OCI-LY1 (cell line): ENCODE results near the gene ST6GAL2.

ENCODE experiments used
- EZH2 ChIP-seq: fragments of 200-600 bp; sonication (generic), shearing (Covaris generic); IDR thresholded peaks from 2 replicates; pipeline ENCODE4 v1.8.0; 2017; ENCODE audit warnings: borderline replicate concordance, mixed run types, mild to moderate bottlenecking, antibody characterized with exemption, low read length, moderate library complexity, mixed read lengths
- TF ChIP-seq, protein P1 (sequence below): fragments of 200-600 bp; sonication (generic), shearing (Covaris generic); IDR thresholded peaks from 2 replicates; pipeline ENCODE4 v1.5.1; 2017; ENCODE audit warnings: mild to moderate bottlenecking, antibody characterized with exemption, low read length, moderate library complexity, mixed read lengths

GRCh38 chr2:106866641-106867040, 19.3 kb downstream of the ST6GAL2 start:
- TF ChIP-seq EZH2, result no peak
- TF ChIP-seq, protein P1, sequence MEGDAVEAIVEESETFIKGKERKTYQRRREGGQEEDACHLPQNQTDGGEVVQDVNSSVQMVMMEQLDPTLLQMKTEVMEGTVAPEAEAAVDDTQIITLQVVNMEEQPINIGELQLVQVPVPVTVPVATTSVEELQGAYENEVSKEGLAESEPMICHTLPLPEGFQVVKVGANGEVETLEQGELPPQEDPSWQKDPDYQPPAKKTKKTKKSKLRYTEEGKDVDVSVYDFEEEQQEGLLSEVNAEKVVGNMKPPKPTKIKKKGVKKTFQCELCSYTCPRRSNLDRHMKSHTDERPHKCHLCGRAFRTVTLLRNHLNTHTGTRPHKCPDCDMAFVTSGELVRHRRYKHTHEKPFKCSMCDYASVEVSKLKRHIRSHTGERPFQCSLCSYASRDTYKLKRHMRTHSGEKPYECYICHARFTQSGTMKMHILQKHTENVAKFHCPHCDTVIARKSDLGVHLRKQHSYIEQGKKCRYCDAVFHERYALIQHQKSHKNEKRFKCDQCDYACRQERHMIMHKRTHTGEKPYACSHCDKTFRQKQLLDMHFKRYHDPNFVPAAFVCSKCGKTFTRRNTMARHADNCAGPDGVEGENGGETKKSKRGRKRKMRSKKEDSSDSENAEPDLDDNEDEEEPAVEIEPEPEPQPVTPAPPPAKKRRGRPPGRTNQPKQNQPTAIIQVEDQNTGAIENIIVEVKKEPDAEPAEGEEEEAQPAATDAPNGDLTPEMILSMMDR, result no peak
